Cardiac muscle cell (in vitro differentiated cells and primary cell): ENCODE data around the gene MYL7. TPM values are rescaled to one million over a fixed set of nuclear protein-coding genes. Genes with fewer than 3 reads are reported as not detected.

Experiments used
- DNase-seq, 2 donors: peaks; one replicate each; pipeline versions ENCODE4 v3.0.0 to v3.0.0-alpha.2; 2010 to 2017; ENCODE audit warnings: low read depth in 1 of 2, low spot score in 1 of 2
- H3K27ac ChIP-seq: fragments of 200-600 bp; sonication (generic); 2 replicates; pipeline ENCODE4 v1.5.1; 2016
- H3K27me3 ChIP-seq: fragments of 200-600 bp; sonication (generic); 2 replicates; pipeline ENCODE4 v1.6.0; 2016; ENCODE audit warnings: control low read depth
- H3K36me3 ChIP-seq: fragments of 200-600 bp; sonication (generic); 2 replicates; pipeline ENCODE4 v1.5.1; 2016; ENCODE audit warnings: control low read depth
- H3K4me1 ChIP-seq: fragments of 200-600 bp; sonication (generic); 2 replicates; pipeline ENCODE4 v1.8.1; 2017; ENCODE audit warnings: low read depth, mild to moderate bottlenecking, mixed run types
- H3K4me3 ChIP-seq: fragments of 200-600 bp; sonication (generic); 2 replicates; pipeline ENCODE4 v1.5.1; 2016; ENCODE audit warnings: mild to moderate bottlenecking
- H3K9me3 ChIP-seq: fragments of 200-600 bp; sonication (generic); 2 replicates; pipeline ENCODE4 v1.5.1; 2017; ENCODE audit warnings: low read depth, mild to moderate bottlenecking, control low read depth
- CTCF ChIP-seq: IDR thresholded peaks from 2 replicates; pipeline ENCODE4 v1.5.1; 2012; ENCODE audit warnings: low read depth, mild to moderate bottlenecking, low read length
- polyA plus RNA-seq: library from polyadenylated mRNA; unstranded; fragments of >200 nt; fragmentation: Nextera tagmentation; extraction: Ambion mirVana; gene quantifications from 2 replicates; pipeline ENCODE4 v1.2.1, GENCODE V29; 2016
- total RNA-seq: library from RNA; depleted of rRNA; stranded (reverse); fragments of >200 nt; gene quantifications from 2 replicates; pipeline ENCODE4 v1.2.3, GENCODE V29; 2016

Gene MYL7
- total and polyA plus RNA-seq, 2 experiments from 2014 or later, result 9,288 to 20,231 TPM

- DNase-seq, result no peak
- peaks cover 45% of the 10 kb centered on the region for H3K4me1 ChIP-seq
- H3K27me3 ChIP-seq, result no peaks in the 10 kb centered on the region
- H3K27ac ChIP-seq, result no peak overlapping the region
- peaks cover 4% of the 10 kb centered on the region for H3K36me3 ChIP-seq
- no peak overlapping the region for H3K4me3 ChIP-seq
- TF ChIP-seq CTCF, result no peak
- H3K9me3 ChIP-seq, result no peaks in the 10 kb centered on the region
Observed at GRCh38 chr7:44144426-44144967, 3.4 kb upstream of the MYL7 start.

GRCh38 chr7:44143646-44144250 is 2.6 kb upstream of the MYL7 start:
- Histone ChIP-seq H3K36me3 (peaks cover 10% of the 10 kb centered on the region), H3K9me3 (no peaks in the 10 kb centered on the region), H3K4me1 (peaks cover 45% of the 10 kb centered on the region), H3K27ac (peak overlapping the region; percentile 36), H3K4me3 (no peak overlapping the region), H3K27me3 (no peaks in the 10 kb centered on the region)
- TF ChIP-seq CTCF, result no peak
- no peak for DNase-seq

GRCh38 chr7:44142028-44142427 is 896 bp upstream of the MYL7 start:
- H3K4me1 ChIP-seq, result peaks cover 40% of the 10 kb centered on the region
- no peaks in the 10 kb centered on the region for H3K9me3 ChIP-seq
- H3K27ac ChIP-seq, result peak overlapping the region; percentile 100
- H3K4me3 ChIP-seq, result no peak overlapping the region
- H3K36me3 ChIP-seq, result peaks cover 12% of the 10 kb centered on the region
- TF ChIP-seq CTCF, result no peak
- DNase-seq, result no peak
- no peaks in the 10 kb centered on the region for H3K27me3 ChIP-seq

GRCh38 chr7:44140341-44140740 is 791 bp downstream of the MYL7 start:
- no peaks in the 10 kb centered on the region for H3K27me3 ChIP-seq
- no peak for DNase-seq
- H3K4me3 ChIP-seq, result peak overlapping the region; percentile 40
- H3K27ac ChIP-seq, result peak overlapping the region; percentile 100
- H3K4me1 ChIP-seq, result peaks cover 52% of the 10 kb centered on the region
- TF ChIP-seq CTCF, result no peak
- H3K36me3 ChIP-seq, result peaks cover 12% of the 10 kb centered on the region
- no peaks in the 10 kb centered on the region for H3K9me3 ChIP-seq

- Histone ChIP-seq H3K36me3 (peaks cover 12% of the 10 kb centered on the region), H3K27me3 (no peaks in the 10 kb centered on the region), H3K27ac (peak overlapping the region; percentile 100), H3K9me3 (no peaks in the 10 kb centered on the region), H3K4me1 (peaks cover 55% of the 10 kb centered on the region), H3K4me3 (peak overlapping the region; percentile 40)
- no peak for TF ChIP-seq CTCF
- no peak for DNase-seq
Observed at GRCh38 chr7:44139311-44140010, 1.7 kb downstream of the MYL7 start.
